Esophagus (tissue), 2 donors: ENCODE results near the gene NME3. TPM values are rescaled to one million over a fixed set of nuclear protein-coding genes. Genes with fewer than 3 reads are reported as not detected.
"Not testable (repeated sequence)": the region's sequence is repeated elsewhere in the genome, so short reads cannot be mapped to it uniquely, and the experiment has no call there.

Experiments used
- H3K27ac ChIP-seq, 2 donors: one replicate each; pipeline ENCODE4 v1.5.1; 2013; ENCODE audit warnings: low read depth in 2 of 2, mild to moderate bottlenecking in 2 of 2, inconsistent platforms in 1 of 2, low read length in 1 of 2, moderate library complexity in 1 of 2
- H3K27me3 ChIP-seq, 2 donors: one replicate each; pipeline ENCODE4 v1.6.1; 2013; ENCODE audit warnings: low read length in 2 of 2, control low read depth in 1 of 2, mild to moderate bottlenecking in 1 of 2; ENCODE audit not compliant: insufficient read depth in 2 of 2, control insufficient read depth in 1 of 2
- H3K36me3 ChIP-seq, 2 donors: one replicate each; pipeline ENCODE4 v1.6.1; 2013; ENCODE audit warnings: low read length in 1 of 2; ENCODE audit not compliant: control insufficient read depth in 2 of 2, insufficient read depth in 2 of 2
- H3K4me1 ChIP-seq, 2 donors: one replicate each; pipeline ENCODE4 v1.6.1; 2013; ENCODE audit warnings: low read length in 1 of 2; ENCODE audit not compliant: control insufficient read depth in 2 of 2, insufficient read depth in 2 of 2
- H3K4me3 ChIP-seq, 2 donors: one replicate each; pipeline ENCODE4 v1.5.1; 2013; ENCODE audit warnings: low read length in 2 of 2, mild to moderate bottlenecking in 2 of 2, low read depth in 1 of 2, moderate library complexity in 1 of 2
- H3K9me3 ChIP-seq, 2 donors: one replicate each; pipeline ENCODE4 v1.6.1; 2013; ENCODE audit warnings: mild to moderate bottlenecking in 2 of 2, low read depth in 1 of 2, low read length in 1 of 2, moderate library complexity in 1 of 2; ENCODE audit not compliant: control insufficient read depth in 2 of 2, insufficient read depth in 1 of 2
- WGBS, 2 donors: extraction: QIAGEN DNeasy Blood & Tissue Kit; methylation state at CpG; one replicate each; pipeline ENCODE4 v1.1.7; 2013; 5-methylcytosine and 5-hydroxymethylcytosine counted together
- polyA plus RNA-seq, 2 donors: library from polyadenylated mRNA; stranded (reverse); fragments of 200-250 nt; gene quantifications; one replicate each; pipeline ENCODE4 v1.2.3, GENCODE V29; 2013
- donor health status: healthy with polysubstance abuse.
- donor health status: Bipolar disorder and iron deficiency.

NME3 gene
- polyA plus RNA-seq, 2 donors, result 51.0 to 102 TPM

DNA sequence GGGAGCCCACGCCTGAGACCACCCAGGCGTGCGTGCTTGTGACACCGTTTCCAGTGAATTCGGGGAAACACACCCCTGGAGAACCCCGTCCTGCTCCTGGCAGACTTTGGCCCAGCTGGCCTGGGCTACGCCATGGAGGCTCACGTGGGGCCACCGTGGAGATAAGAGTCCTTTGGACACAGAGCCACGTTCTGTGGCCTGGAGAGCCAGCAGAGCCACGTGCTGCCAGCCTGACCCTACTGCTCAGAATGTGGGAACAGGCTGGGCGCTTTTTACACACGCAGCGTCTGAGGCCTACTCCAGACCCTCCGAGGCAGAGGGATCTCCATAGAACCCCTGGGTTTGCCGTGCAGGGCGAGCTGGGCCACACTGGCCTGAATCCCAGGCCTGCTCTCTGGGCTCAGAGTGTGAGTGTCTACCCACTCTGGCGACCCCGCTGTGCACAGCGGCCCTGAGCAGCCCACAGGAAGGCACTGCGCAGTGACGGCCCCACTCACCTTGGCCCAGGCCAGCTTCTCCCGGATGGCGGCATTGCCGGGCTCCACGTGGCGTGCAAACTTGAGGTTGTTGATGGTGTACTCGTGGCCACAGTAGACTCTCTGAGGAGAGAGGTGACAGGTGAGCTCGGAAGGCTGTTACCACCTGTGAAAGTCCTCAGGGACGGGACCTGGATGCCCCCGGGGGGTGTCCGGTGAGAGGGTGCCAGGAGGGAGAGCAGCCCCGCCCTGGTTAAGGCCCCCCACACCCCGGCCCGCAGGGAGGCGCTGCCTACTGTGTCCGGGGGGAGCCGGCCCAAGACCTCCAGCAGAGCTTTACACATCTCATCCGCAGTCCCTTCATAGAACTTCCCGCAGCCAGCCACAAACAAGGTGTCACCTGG is 45.3 kb upstream of the NME3 start:
- Histone ChIP-seq H3K9me3 (no peaks in the 10 kb centered on the region), H3K4me3 (no peak overlapping the region), H3K36me3 (peaks cover 0 to 46% of the 10 kb centered on the region in 2 donors), H3K4me1 (no peaks in the 10 kb centered on the region), H3K27ac (no peak overlapping the region), H3K27me3 (no peaks in the 10 kb centered on the region)
- WGBS, 2 donors, result 92 to 94% methylated on average over 40 of the region's 40 CpGs

- WGBS, 2 donors, result 88 to 91% methylated on average over 11 of the region's 11 CpGs
- H3K4me3 ChIP-seq, result no peak overlapping the region
- H3K27ac ChIP-seq, result no peak overlapping the region
- H3K4me1 ChIP-seq, result no peaks in the 10 kb centered on the region
- peaks cover 0 to 39% of the 10 kb centered on the region in 2 donors for H3K36me3 ChIP-seq
- H3K9me3 ChIP-seq, result no peaks in the 10 kb centered on the region
- no peaks in the 10 kb centered on the region for H3K27me3 ChIP-seq
Observed at GRCh38 chr16:1815461-1815860, 44.1 kb upstream of the NME3 start.

DNA sequence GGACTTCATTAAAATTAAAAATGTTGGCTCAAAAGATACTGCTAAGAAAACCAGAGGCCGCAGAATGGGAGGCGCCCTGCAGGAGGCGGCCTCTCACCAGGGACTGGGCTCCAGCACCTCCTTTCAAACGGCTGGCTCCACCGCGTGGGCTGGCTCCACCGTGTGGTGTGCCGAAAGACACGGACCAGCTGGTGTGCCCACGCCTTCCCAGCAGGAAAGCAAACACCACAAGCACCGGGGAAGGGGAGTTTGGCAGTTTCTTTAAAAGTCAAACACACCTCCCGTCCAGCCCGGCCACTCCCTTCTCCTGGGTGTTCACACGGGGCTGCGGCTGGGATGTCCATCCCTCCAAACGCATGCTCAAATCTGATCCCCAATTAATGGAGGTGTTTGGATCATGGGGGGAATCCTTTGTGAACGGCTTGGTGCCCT is 41.4 kb upstream of the NME3 start:
- peaks cover 3 to 38% of the 10 kb centered on the region in 2 donors for H3K36me3 ChIP-seq
- 14 to 15% methylated on average over 17 of the region's 17 CpGs for WGBS, 2 donors
- no peaks in the 10 kb centered on the region for H3K27me3 ChIP-seq
- no peaks in the 10 kb centered on the region for H3K4me1 ChIP-seq
- H3K9me3 ChIP-seq, result no peaks in the 10 kb centered on the region
- H3K27ac ChIP-seq, result no peak overlapping the region
- H3K4me3 ChIP-seq, result no peak overlapping the region

GRCh38 chr16:1810536-1810935 is 39.2 kb upstream of the NME3 start:
- no peaks in the 10 kb centered on the region for H3K4me1 ChIP-seq
- no peak overlapping the region for H3K27ac ChIP-seq
- H3K4me3 ChIP-seq, result no peak overlapping the region
- 93 to 96% methylated on average over 16 of the region's 16 CpGs for WGBS, 2 donors
- H3K9me3 ChIP-seq, result no peaks in the 10 kb centered on the region
- no peaks in the 10 kb centered on the region for H3K27me3 ChIP-seq
- peaks cover 4 to 27% of the 10 kb centered on the region in 2 donors for H3K36me3 ChIP-seq

GRCh38 chr16:1810106-1810505 is 38.8 kb upstream of the NME3 start:
- H3K4me1 ChIP-seq, result no peaks in the 10 kb centered on the region
- H3K4me3 ChIP-seq, result no peak overlapping the region
- H3K36me3 ChIP-seq, result peaks cover 4 to 24% of the 10 kb centered on the region in 2 donors
- H3K27ac ChIP-seq, result no peak overlapping the region
- no peaks in the 10 kb centered on the region for H3K27me3 ChIP-seq
- 91 to 96% methylated on average over 16 of the region's 16 CpGs for WGBS, 2 donors
- no peaks in the 10 kb centered on the region for H3K9me3 ChIP-seq

DNA sequence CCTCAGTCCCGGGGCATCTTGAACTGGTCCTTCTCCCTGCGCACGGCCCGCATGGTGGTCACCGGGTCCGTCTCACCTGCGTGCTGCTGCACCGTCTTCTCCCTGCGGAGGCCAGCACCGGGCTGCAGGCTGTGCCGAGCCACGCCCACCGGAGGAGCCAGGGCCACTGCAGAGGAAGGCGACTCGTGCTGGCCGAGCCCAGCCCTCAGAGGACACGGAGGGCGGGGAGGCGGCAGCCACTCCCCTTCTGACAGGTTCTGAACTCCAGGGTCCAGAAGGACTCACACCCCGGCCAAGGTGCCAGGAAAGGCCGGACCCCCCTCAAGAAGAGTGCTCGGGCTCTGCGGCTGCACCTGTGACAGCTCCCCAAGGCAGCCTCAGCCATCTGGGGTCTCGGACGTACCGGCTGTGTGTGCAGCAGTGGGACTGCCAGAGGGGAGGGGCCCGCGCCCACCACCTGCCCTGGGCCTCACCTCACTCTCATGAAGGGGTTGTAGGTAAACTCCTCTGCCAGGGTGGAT is 38.0 kb upstream of the NME3 start:
- WGBS, 2 donors, result 70 to 82% methylated on average over 27 to 28 of the region's 28 CpGs
- Histone ChIP-seq H3K27ac (no peak overlapping the region), H3K36me3 (peaks cover 4 to 24% of the 10 kb centered on the region in 2 donors), H3K9me3 (no peaks in the 10 kb centered on the region), H3K27me3 (no peaks in the 10 kb centered on the region), H3K4me3 (no peak overlapping the region), H3K4me1 (no peaks in the 10 kb centered on the region)

DNA sequence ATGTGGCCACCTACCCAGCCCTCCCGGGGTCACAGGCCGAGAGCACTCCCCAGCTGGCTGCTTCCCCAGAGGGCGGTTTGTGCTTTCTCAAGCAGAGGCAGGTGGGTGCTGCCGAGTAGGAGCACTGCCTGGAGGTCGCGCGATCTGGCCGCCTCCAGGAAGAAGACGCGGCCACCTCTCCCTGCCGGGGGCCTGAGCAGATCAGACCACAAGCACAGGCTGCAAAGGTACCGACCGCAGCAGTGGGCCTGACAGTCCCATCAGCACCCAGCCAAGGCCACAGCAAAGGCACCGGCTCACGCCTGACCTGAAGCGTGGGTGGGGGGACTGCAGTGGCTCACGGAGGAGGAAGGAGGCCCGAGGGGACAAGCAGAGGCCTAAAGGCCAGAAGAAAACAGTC is 37.3 kb upstream of the NME3 start:
- Histone ChIP-seq H3K27me3 (no peaks in the 10 kb centered on the region), H3K27ac (no peak overlapping the region), H3K4me1 (no peaks in the 10 kb centered on the region), H3K36me3 (peaks cover 4 to 24% of the 10 kb centered on the region in 2 donors), H3K4me3 (no peak overlapping the region), H3K9me3 (no peaks in the 10 kb centered on the region)
- WGBS, 2 donors, result 81 to 88% methylated on average over 18 of the region's 18 CpGs

DNA sequence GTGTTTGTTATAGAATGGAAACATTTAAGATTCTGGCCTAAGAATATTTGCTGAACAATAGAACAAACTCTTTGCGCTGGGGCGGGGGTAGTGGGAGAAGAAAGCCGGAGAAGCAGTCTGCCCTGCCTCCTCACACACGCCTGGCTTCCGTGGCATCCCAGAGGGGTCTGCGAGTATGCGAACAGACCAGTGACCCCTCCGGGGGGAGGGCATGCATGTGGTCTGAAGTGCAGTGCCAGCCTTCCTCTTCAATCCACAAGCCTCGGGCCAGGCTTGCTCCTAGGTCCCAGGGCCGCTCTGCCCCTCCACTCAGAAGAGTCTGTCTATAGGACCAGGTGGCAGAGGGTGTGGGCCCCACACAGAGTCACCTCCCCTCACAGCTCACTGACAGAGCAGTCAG is 36.3 kb upstream of the NME3 start:
- H3K4me1 ChIP-seq, result no peaks in the 10 kb centered on the region
- 90 to 91% methylated on average over 10 of the region's 10 CpGs for WGBS, 2 donors
- H3K36me3 ChIP-seq, result peaks cover 4 to 24% of the 10 kb centered on the region in 2 donors
- H3K9me3 ChIP-seq, result no peaks in the 10 kb centered on the region
- H3K27ac ChIP-seq, result no peak overlapping the region
- H3K27me3 ChIP-seq, result no peaks in the 10 kb centered on the region
- H3K4me3 ChIP-seq, result no peak overlapping the region

DNA sequence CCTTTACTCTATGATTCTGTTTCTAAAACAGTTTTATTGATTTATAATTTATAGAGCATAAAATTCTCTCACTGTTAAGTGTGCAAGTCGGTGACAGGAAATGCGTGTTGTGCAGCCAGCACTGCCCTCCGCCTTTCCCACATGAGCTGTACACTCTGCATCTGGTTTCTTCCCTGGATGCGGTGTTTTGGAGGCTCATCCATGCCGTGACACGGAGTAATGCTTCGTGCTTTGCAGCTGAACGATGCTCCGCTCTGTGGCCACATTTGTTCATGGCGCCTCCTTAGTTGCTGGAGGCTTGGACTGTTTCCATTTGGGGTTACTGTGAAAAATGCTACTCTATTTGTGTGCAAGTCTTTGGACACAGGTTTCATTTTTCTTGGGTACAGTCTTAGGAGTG is 29.4 kb upstream of the NME3 start:
- Histone ChIP-seq H3K4me1 (no peaks in the 10 kb centered on the region), H3K4me3 (no peak overlapping the region), H3K27ac (no peak overlapping the region), H3K9me3 (peaks cover 0 to 5% of the 10 kb centered on the region in 2 donors), H3K27me3 (no peaks in the 10 kb centered on the region), H3K36me3 (no peaks in the 10 kb centered on the region)
- 75 to 76% methylated on average over 10 of the region's 10 CpGs for WGBS, 2 donors

- not testable (repeated sequence) for H3K27me3 ChIP-seq, H3K36me3 ChIP-seq, H3K9me3 ChIP-seq, H3K4me1 ChIP-seq, H3K4me3 ChIP-seq, H3K27ac ChIP-seq
- 75 to 81% methylated on average over 5 of the region's 5 CpGs for WGBS, 2 donors
Observed at GRCh38 chr16:1799263-1799662, 27.9 kb upstream of the NME3 start.
